Head of caudate nucleus (tissue), 42 donors: ENCODE results near the gene EPDR1.

ENCODE experiments used
- DNase-seq, 42 donors: peaks; one replicate each; pipeline versions ENCODE4 v3.0.0 to v3.0.0-alpha.2; 2020 to 2021; ENCODE audit warnings: mixed read lengths in 7 of 42
- intact Hi-C: fragments of 100-400 bp; cut with DNase I; formaldehyde crosslinking; loops from one replicate; pipeline ENCODE4 v1.15.0; 2022

The EPDR1 gene

GRCh38 chr7:37920305-37920848 lies at the start of gene EPDR1:
EPDR1 (plus strand) TSS chr7:37920640; CDS start chr7:37920940, 300 bp downstream.
- DNase-seq: peak in 41 of 42 donors; percentile 32 to 84 (median 61)
- intact Hi-C loops: no loop called here

GRCh38 chr7:37882086-37882485 lies 38.4 kb upstream of the EPDR1 start:
- intact Hi-C loops: no loop called here
- no peak for DNase-seq

- no peak for DNase-seq
- intact Hi-C loops: no loop called here
Observed at GRCh38 chr7:37893359-37893758, 27.1 kb upstream of the EPDR1 start.

- intact Hi-C loops: no loop called here
Observed at GRCh38 chr7:37894671-37895070, 25.8 kb upstream of the EPDR1 start.

GRCh38 chr7:37899712-37900247 lies 20.7 kb upstream of the EPDR1 start:
- DNase-seq: no peak
- intact Hi-C loops: loop anchor here (10.0 kb wide), 2 partner anchors 315 to 475 kb away; no protein-coding TSS in a partner anchor

More at GRCh38 chr7:37894671-37895070, 25.8 kb upstream of the EPDR1 start:
- no peak for DNase-seq

- intact Hi-C loops: loop anchor here (10.0 kb wide), 2 partner anchors 313 to 473 kb away; no protein-coding TSS in a partner anchor
- DNase-seq: no peak
Observed at GRCh38 chr7:37901236-37901827, 19.1 kb upstream of the EPDR1 start.

- no peak for DNase-seq
- intact Hi-C loops: loop anchor here (10.0 kb wide), 2 partner anchors 313 to 473 kb away; no protein-coding TSS in a partner anchor
Observed at GRCh38 chr7:37901890-37902524, 18.4 kb upstream of the EPDR1 start.

GRCh38 chr7:37908221-37908788 lies 12.1 kb upstream of the EPDR1 start:
- no peak for DNase-seq
- intact Hi-C loops: loop anchor here (10.0 kb wide), 2 partner anchors 306 to 466 kb away; no protein-coding TSS in a partner anchor

- intact Hi-C loops: no loop called here
- no peak for DNase-seq
Observed at GRCh38 chr7:37912756-37913155, 7.7 kb upstream of the EPDR1 start.

- intact Hi-C loops: no loop called here
- DNase-seq: no peak
Observed at GRCh38 chr7:37915438-37915837, 5.0 kb upstream of the EPDR1 start.

GRCh38 chr7:37916017-37916672 lies 4.3 kb upstream of the EPDR1 start:
- intact Hi-C loops: no loop called here
- peak in 22 of 42 donors; percentile 5 to 47 (median 17) for DNase-seq

GRCh38 chr7:37916673-37917660 lies 3.5 kb upstream of the EPDR1 start, which contains the start of gene SFRP4:
SFRP4 (minus strand) TSS chr7:37916817; CDS start chr7:37916537, 280 bp downstream.
- peak in 41 of 42 donors; percentile 22 to 80 (median 55) for DNase-seq

GRCh38 chr7:37918526-37918925 lies 1.9 kb upstream of the EPDR1 start:
- intact Hi-C loops: no loop called here
- no peak for DNase-seq

More at GRCh38 chr7:37916673-37917660, 3.5 kb upstream of the EPDR1 start, which contains the start of gene SFRP4:
- intact Hi-C loops: no loop called here

GRCh38 chr7:37920849-37921805 lies 687 bp downstream of the EPDR1 start:
- intact Hi-C loops: no loop called here
- peak in 33 of 42 donors; percentile 7 to 64 (median 30) for DNase-seq

GRCh38 chr7:37921876-37922275 lies 1.4 kb downstream of the EPDR1 start:
- intact Hi-C loops: no loop called here
- no peak for DNase-seq

- intact Hi-C loops: no loop called here
Observed at GRCh38 chr7:37923996-37924395, 3.6 kb downstream of the EPDR1 start.

More at GRCh38 chr7:37923996-37924395, 3.6 kb downstream of the EPDR1 start:
- no peak for DNase-seq
